Measurements from ENCODE around the gene SCTR. TPM values are rescaled to one million over a fixed set of nuclear protein-coding genes. Genes with fewer than 3 reads are reported as not detected.

Gene SCTR
- total and polyA plus RNA-seq, 2 of the 8 experiments (the other 6 are each of a cell fraction or from before 2014, with no cell fraction given): 0.15 TPM; not detected in 1

- no peak for TF ChIP-seq CHD7 (IDR thresholded peaks at IDR 0.05; ENCODE audit: insufficient replicate concordance, low read length)
Observed at GRCh38 chr2:119477113-119477505, 47.2 kb downstream of the SCTR start (continued).

All from H1 (cell line).